Measurements from ENCODE around the gene ANKRD65. TPM values are rescaled to one million over a fixed set of nuclear protein-coding genes. Genes with fewer than 3 reads are reported as not detected.
"Not testable (repeated sequence)": the region's sequence is repeated elsewhere in the genome, so short reads cannot be mapped to it uniquely, and the experiment has no call there.

ANKRD65 gene
- total RNA-seq, 1 experiment from 2014 or later, result not detected

DNA sequence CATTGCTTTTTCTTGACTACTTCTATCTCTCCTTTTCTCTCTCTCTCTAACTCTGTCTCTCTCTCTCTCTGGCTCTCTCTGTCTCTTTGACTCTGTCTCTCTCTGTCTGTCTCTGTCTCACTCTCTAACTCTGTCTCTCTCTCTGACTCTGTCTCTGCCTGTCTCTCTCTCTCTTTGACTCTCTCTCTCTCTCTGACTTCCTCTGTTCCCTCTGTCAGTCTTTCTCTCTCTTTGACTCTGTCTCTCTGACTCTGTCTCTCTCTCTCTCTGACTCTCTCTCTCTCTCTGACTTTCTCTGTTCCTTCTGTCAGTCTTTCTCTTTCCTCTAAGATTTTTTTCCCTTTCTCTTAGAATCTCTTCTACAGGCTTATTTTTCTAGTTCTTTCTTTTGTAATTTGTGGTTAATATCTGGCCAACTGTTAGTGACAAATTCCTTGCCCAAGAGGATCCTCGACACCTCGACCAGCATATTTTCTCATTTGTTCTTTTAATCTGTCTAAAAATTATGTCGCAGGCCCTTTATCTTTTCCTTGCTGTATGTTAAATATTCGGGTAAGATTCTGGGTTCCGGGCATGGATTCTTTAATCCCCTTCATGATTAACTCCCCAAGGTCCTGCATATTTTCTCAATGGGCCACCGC is 28.1 kb upstream of the ANKRD65 start, which contains the start of gene ATAD3C:
Gene ATAD3C (plus strand): TSS at position 591 of the 641 bp plus-strand sequence. CDS start 995 bp downstream, outside the sequence.
- BruUV-seq (replicated peaks), result no TSS peak
- ATAC-seq (no peak), DNase-seq (ENCODE audit: low read depth, low spot score) (no peak)
- H3K27ac ChIP-seq (ENCODE audit: low read depth, low read length), result no peak within 1 kb of the TSS
- H2AFZ ChIP-seq (ENCODE audit: low read depth, low read length, poor library complexity, severe bottlenecking), result no peak within 1 kb of the TSS
- ChIA-PET POLR2A (no interaction called here), CTCF (no interaction called here), RAD21 (ENCODE audit: low non-redundant PET in 1 of 2, low total read pairs in 2 of 2, uncharacterized antibody in 2 of 2, unreplicated experiment in 2 of 2) (no interaction called here)
- TF ChIP-seq YY1 (IDR thresholded peaks at IDR 0.05; ENCODE audit: extremely low read depth, insufficient replicate concordance, low read depth, low read length) (no peak), EZH2phosphoT487 (IDR thresholded peaks at IDR 0.05; ENCODE audit: borderline replicate concordance) (no peak), SIN3A (IDR thresholded peaks at IDR 0.05; ENCODE audit: low read depth) (no peak), ATF3 (IDR thresholded peaks at IDR 0.05) (no peak), FOSL1 (IDR thresholded peaks at IDR 0.05; ENCODE audit: low read depth) (no peak), CEBPB (IDR thresholded peaks at IDR 0.05; ENCODE audit: low read depth) (no peak), ZFX (IDR thresholded peaks at IDR 0.05) (no peak), POLR2AphosphoS5 (IDR thresholded peaks at IDR 0.05; ENCODE audit: low read depth, low read length) (no peak), JUND (IDR thresholded peaks at IDR 0.05) (no peak)
- H3K9me3 ChIP-seq (ENCODE audit: control insufficient read depth in 1 of 2, insufficient read depth in 1 of 2, low read depth in 1 of 2, low read length in 2 of 2), result no peaks in the 10 kb centered on the region
- H3K27me3 ChIP-seq (ENCODE audit: insufficient read depth, low read length), result no peaks in the 10 kb centered on the region
- no peak within 1 kb of the TSS for H3K9ac ChIP-seq (ENCODE audit: low read length)
- no peaks in the 10 kb centered on the region for H3K79me2 ChIP-seq (ENCODE audit: insufficient read depth, low read length)
- H4K20me1 ChIP-seq (ENCODE audit: insufficient read depth), result no peaks in the 10 kb centered on the region
- H3K4me2 ChIP-seq (ENCODE audit: low read length), result no peak within 1 kb of the TSS
- no peak within 1 kb of the TSS for H3K4me3 ChIP-seq (replicated peaks in 1 of 2; ENCODE audit: low read depth in 1 of 2, low read length in 2 of 2)
- intact Hi-C loops (cut with micrococcal nuclease), result no loop called here
- H3K9me2 ChIP-seq (ENCODE audit: insufficient read depth), result no peaks in the 10 kb centered on the region
- H3K36me3 ChIP-seq (ENCODE audit: control insufficient read depth in 1 of 2, insufficient read depth in 2 of 2, low read length in 2 of 2), result no peaks in the 10 kb centered on the region
- no peaks in the 10 kb centered on the region for H3K4me1 ChIP-seq (ENCODE audit: control insufficient read depth in 1 of 2, insufficient read depth in 2 of 2, low read length in 2 of 2)

GRCh38 chr1:1446631-1447030 is 25.6 kb upstream of the ANKRD65 start:
- H3K9me2 ChIP-seq (ENCODE audit: insufficient read depth); H3K27me3 ChIP-seq (ENCODE audit: insufficient read depth, low read length); H3K36me3 ChIP-seq (ENCODE audit: control insufficient read depth in 1 of 2, insufficient read depth in 2 of 2, low read length in 2 of 2); H3K79me2 ChIP-seq (ENCODE audit: insufficient read depth, low read length); POLR2A ChIA-PET; H3K4me2 ChIP-seq (ENCODE audit: low read length); H3K9ac ChIP-seq (ENCODE audit: low read length); CTCF ChIA-PET; ATAC-seq; DNase-seq (ENCODE audit: low read depth, low spot score); H3K9me3 ChIP-seq (ENCODE audit: control insufficient read depth in 1 of 2, insufficient read depth in 1 of 2, low read depth in 1 of 2, low read length in 2 of 2); H2AFZ ChIP-seq (ENCODE audit: low read depth, low read length, poor library complexity, severe bottlenecking); H4K20me1 ChIP-seq (ENCODE audit: insufficient read depth); H3K4me3 ChIP-seq (replicated peaks in 1 of 2; ENCODE audit: low read depth in 1 of 2, low read length in 2 of 2); BruUV-seq (replicated peaks); H3K27ac ChIP-seq (ENCODE audit: low read depth, low read length); H3K4me1 ChIP-seq (ENCODE audit: control insufficient read depth in 1 of 2, insufficient read depth in 2 of 2, low read length in 2 of 2); intact Hi-C loops (cut with micrococcal nuclease); RAD21 ChIA-PET (ENCODE audit: low non-redundant PET in 1 of 2, low total read pairs in 2 of 2, uncharacterized antibody in 2 of 2, unreplicated experiment in 2 of 2): not testable (repeated sequence)
